Glomerular visceral epithelial cell (primary cell): Measurements from ENCODE around the gene SMAD3.

Experiments
- DNase-seq: peaks from one replicate; pipeline ENCODE4 v3.0.0-alpha.2; 2016; ENCODE audit errors: extremely low spot score

SMAD3 gene

DNA sequence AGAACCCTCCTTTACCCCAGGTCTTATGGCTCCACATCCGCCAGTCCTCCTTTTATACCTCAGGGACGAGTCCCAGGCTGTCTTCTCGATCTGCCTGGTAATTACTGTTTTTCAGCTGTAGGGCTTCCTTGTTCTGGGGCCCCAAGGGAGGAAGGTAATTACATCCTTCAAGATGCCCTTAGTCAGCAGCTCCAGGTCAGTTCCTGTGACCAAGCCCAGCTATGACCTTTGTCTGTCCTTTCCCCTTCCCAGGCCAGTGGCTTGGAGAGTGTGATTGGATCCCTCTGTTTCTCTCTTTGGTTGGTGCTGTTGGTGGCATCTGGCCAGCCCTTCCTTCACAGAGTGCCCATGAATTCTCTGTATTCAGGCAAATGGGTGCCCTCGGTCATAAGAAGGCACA is 96.5 kb downstream of the SMAD3 start:
- DNase-seq, result no peak

DNA sequence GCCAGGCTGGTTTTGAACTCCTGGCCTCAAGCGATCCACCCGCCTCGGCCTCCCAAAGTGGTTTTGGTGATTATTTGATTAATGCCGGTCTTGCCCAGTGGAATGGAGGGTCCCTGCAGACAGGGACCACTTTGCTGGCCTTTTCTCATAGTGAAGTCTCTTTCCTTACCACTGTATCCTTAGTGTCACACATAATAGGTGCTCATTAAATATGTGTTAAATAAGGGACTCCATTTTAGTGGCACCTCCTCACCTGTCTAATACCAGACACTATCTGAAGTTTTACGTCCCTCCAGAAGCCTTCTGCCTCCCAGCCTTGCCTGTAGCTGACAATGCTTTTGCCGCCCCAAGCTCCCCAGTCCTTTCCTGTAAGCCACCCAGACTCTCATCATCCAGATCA is 97.8 kb downstream of the SMAD3 start:
- DNase-seq, result no peak

DNA sequence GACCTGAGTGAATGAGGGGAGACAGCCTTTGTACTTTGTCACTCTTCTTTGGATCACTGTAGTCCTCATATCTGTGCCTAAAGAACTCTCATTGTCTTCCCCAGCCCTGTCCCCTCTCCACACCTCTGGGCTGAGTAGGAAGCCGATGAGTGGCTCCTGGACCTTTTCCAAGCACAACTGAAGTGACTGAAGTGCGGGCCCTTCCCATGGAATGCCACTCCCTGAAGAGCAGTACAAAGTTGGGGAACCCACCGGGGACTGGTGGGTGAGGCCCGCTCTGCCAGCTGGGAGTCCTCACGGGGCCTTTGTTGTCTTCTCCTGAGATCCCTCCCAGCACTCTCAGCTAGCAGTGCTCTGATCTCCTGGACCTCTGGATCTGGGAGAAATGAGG is 99.0 kb downstream of the SMAD3 start:
- DNase-seq, result no peak

DNA sequence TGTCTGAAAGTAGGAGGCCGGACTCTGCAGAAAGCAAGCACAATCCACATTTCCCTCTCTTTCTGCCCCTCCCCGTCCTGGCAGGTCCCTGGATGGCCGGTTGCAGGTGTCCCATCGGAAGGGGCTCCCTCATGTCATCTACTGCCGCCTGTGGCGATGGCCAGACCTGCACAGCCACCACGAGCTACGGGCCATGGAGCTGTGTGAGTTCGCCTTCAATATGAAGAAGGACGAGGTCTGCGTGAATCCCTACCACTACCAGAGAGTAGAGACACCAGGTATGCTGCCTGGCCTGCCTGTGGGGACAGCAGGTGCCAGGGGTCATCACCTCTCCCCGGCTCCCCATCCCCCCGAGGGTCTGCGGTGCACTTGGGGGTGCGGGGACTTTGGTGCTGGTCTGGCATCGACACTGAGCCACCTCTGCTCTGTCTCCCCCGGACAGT is 99.4 kb downstream of the SMAD3 start:
- no peak for DNase-seq

DNA sequence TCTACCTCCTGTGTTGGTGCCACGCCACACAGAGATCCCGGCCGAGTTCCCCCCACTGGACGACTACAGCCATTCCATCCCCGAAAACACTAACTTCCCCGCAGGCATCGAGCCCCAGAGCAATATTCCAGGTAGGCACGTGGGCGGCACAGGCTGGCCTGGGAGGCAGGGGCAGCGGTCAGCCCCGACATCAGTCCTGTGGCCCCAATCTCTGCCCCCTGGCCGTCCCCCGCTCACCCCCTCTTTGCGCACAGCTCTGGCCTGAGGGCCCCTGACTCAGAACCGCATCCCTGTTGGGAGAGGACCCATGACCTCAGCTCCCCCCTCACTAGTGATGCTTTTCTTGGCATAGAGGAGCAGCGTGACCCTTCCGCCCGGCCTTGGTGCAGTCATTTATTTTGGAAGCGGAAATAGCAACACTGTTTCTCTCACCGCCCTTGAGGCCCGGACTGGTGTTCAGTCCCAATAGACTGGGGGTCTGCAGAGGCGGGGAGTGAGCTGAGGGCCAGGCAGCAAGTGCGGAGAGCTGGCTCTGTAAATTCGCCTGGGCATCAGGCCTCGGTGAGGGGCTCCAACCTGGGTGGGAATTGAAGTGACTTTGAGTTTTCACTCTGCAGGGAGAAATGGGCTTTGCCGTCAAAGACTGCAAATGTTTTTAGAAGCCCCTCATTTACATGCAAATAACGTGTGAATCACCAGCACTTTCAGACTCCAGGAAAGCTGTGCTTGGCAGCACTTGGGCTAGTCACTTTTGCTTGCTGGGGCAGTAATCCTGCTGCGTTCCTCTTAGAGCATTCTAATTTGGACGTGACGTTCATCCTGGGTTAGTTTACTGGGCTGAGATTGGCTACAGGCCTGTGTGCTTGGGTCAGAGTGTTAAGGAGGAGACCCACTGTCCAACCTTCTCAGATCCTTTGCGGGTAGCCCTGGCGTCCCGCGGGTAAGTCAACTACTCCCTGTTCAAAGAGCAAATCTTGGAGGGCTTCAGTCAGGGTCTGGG is 100.2 kb downstream of the SMAD3 start:
- no peak for DNase-seq

DNA sequence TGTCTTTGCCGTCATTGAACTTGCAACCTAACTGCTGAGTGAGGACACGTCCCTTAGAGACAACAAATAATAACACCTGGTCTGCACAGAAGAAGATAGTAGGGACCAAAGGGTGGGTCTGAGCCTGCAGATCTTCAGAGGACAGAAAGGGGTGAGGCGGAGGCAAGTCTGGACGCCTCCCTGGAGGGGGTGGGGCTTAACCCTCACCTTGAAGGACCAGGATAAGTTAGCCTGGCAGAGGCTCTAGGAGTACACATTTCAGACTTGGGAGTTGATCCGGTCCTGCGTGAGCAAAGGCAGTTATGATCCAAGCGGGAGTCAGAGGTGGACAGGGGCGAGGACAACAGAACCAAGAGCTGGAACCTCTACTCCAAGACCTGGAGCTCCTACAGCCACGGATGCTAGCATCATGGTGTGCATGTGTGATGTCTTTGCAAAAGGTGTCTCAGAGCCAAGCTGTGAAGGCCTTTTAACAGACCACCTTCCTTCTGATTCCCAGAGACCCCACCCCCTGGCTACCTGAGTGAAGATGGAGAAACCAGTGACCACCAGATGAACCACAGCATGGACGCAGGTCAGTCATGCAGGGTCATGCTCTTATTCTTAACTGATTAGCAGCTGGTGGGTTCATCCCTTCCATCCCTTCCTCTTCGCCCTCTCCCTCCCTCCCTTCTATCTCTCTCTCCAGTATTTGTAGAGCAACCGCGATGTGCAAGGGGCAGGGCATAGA is 101.0 kb downstream of the SMAD3 start:
- DNase-seq, result no peak

DNA sequence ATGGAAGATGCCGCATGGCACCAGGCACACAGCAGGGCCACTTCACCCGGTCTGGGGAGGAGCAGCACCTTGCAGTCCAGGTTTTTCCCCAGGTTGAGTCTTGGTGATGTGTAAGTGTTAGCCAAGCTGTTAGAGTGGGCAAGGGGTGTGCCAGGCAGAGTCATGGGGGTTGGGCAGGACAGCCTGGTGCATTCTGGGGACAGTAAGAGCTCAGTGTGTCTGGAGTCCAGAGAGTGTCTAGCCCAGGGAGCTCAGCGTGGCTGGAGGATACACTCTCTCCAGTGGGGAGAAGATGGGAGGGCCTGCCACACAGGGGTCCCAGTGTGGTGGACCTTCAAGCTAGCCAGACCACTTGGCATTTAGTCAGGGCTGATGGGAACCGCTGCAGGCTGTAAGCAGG is 101.7 kb downstream of the SMAD3 start:
- DNase-seq, result no peak

DNA sequence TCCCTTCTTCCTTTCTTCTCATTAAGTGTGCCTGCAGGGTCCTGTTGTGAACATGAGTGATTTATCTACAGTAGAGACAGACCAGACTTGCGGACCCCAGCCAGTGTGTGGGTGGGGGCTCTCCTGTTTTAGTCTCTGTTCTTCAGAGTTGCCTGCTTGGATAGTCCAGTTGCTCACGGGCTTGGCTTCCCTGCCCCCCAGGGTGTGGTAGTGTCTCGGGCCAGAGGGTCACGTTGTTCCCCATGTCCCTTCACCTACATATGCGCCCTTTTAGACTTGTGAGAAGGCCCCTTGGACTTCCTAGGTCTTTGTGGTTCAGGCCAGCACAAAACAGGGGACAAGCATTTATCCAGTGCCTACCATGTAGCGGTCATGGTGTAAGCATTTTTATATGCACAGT is 103.3 kb downstream of the SMAD3 start:
- no peak for DNase-seq

DNA sequence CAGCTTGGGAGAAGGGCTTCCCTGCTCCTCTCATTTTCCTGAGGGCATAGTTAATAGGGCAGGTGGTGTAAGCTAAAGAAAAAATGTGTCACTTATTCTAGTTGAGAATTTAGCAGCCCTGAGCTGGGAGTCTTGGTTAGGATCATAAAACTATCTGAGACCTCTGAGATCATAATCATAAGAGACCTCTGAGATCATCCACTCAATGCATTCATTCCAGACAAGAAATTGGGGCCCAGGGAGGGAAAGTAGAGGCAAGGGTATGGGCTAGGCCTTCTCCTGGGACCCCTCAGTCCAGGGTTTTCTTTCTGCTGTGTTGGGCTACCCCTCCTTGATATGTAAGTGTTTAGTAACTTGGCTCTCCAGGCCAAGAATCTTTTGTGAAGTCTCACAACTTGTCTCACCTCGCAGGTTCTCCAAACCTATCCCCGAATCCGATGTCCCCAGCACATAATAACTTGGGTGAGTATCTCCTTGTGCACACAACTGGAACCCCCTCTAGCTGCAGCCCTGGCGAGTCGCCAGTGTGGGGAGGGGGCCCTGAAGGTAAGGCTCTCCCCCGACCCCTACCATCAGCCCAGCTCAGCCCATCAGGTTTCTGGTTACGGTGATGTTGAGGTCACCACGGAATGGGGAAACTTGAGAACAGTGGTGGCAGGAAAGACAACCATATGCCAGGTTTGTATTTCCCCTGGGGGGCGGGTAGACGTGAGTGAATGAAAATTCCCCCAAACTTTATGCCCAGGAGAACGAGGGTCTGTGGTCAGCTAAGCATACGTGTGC is 104.9 kb downstream of the SMAD3 start:
- no peak for DNase-seq

DNA sequence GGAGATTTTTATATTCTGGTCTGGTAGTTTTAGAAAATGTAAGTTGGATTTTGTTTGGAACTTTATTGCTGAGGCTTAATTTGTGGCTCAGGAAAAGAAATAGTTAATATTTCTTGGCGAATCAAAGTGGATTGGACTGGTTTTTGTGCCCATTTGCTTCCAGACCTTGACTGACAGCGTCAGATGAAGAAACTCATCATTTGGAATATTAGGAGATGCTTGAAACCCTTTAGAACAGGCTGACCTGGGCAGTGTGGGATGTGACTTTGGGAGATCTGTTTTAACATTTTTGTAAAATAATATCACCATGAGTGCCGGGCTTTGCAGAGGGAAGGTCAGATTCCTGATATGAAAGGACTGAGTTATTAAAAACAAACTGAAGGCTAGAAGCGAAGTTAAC is 106.1 kb downstream of the SMAD3 start:
- DNase-seq, result no peak

DNA sequence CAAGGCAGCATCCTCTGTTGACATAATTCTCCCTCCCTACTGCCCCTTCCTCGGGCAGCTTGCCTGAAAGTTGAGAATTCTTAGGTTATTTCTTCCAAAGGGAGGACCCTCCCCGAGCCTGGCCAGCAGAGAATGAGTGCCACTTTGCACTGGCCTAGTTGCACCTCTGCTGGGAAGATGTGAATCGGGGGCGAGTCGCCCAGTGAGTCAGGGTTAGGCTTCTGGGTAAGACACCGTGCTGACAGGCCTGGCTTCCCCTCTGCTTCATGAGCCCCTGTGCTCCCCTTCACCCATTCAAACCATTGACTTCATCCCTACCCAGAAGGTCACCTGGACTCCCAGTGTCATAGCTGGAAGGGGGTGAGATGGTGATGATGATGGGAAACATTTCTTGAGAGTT is 106.8 kb downstream of the SMAD3 start:
- no peak for DNase-seq

DNA sequence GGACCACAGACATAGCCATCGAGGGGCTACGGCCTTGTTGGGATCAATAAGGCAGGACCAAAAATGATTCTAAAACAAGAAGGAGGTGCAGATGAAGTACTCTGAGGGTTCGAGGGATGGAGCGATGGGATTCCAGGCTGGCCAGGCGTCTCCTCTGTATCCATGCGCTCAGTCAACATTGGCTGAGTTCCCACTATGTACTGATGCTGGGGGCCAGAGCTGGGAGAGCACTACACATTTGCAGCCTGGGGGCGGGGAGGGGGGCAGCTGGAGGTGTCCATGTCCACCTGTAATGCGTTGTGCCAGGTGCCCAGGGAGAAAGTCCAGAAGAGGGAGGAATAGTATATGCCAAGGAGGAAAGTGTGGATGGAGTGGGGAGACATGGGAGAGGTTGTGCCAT is 107.6 kb downstream of the SMAD3 start:
- no peak for DNase-seq

DNA sequence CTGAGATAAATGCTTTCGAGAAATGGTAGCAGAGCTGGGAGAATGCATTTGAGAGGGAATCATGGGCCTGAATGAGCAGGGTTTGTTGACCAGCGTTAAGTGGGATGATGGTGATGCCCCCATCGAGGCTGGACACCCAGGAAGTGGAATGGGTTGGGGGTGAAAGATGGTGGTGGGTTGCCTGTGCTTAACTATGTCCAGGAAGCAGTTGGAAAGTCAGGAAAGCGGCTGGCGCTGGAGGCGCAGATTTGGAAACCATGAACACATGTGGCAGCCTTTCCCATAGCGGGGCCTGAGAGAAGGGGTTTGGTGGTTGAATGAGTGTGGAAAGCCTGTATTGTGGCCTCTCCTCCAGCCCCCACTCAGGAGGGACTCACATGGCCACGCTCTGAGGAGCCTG is 108.4 kb downstream of the SMAD3 start:
- no peak for DNase-seq

DNA sequence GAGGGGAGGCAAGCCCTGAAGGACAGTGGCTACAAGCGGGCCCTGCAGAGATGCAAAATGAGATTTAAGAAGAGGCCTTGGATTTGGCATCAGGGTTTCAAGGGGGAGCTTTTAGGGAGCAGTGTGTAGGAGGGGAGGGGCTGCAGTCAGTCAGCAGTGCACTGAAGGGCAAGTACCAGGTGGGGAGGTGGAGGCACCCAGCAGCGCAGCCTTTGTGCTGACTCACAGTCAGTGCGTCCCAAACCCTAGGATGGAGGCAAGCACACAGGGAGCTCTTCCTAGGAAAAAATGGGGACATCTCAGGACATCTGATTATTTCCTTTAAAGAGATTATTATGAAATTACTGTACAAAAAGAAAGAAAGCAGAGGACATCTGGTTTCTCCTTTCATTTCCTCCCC is 109.0 kb downstream of the SMAD3 start:
- no peak for DNase-seq

DNA sequence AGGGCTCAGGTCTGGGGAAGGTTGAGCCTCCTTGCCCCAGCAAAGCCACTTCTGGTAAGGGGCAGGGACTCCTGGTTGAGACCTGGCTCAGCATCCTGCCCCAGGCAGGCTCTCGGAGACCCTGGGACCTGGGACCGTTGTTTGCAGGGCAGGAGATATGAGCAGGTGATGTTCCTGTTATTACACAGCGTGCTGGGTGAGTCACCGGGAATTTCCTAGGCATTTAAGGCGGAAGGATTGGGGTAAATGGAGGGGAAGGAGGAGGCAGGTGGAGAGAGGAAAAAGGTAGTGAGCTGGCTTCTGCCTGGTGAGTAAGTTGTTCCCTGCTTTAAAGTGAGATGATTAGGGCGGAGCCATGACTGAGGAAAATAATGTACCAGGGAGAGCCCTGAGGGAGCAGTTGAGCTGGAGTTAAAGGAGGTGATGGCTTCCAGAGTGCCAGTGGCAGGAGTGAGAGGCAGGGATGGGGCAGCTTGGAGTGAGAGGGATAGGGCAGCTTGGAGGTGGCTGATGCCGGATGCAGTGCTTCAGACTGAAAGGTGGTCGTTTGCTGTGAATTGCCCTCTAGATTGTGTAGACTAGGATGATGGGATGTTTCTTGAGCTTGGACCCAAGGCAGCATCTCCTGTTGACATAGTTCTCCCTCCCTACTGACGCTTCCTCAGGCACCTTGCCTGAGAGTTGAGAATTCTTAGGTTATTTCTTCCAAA is 109.6 kb downstream of the SMAD3 start:
- DNase-seq, result peak; percentile 91

DNA sequence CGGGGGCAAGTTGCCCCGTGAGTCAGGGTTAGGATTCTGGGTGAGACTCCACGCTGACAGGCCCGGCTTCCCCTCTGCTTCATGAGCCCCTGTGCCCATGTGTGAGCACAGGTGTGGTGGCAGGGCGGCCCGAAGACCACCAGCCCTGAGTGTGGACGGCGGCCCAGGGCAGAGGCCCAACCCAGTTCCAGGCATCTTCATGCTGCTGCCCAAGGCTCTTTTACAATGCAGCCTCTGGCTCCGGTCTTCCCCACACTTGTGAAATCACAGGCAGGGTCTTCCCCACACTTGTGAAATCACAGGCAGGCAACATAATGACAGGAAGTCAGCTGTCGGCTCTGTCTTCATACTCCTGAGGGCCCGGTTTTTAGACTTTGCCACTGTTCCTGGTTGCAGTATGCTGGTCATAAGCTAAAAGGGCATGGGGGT is 110.3 kb downstream of the SMAD3 start:
- DNase-seq, result peak; percentile 48

DNA sequence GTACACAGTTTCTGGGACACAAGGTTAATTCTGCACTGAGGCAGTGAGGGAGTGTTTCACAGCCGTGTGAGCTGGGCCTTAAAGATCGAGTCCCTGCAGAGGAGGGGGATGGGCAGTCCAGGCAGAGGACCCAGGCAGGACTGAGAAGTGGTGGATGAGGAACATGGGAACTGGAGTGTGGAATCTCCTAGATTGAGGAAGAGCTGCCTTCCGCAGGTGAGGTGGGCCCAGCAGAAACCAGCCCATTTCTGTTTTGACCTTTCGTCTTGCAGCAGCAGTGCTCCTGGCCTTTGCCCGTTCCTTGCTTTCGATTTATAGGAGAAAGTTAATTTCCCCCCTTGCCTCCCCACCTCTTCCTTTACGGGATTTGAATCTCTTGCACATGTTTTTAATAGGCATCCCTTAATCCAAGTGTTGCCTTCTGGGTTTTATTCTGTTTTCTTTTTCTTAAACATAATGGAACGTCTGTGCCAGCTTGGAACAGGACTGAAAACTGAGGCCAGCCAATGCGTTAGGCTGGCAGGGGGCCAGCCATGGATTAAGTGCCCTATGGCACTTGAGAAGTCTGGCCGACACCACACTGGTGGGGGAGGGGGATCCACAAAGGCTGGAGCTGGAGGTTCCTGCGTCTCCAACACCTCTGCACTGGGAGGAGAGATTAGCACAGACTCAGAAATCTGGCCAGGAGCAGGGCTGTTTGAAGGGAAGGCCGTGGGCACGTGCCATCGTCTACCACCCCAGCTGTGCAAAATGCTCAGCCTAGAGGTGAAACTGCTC is 111.0 kb downstream of the SMAD3 start:
- no peak for DNase-seq

DNA sequence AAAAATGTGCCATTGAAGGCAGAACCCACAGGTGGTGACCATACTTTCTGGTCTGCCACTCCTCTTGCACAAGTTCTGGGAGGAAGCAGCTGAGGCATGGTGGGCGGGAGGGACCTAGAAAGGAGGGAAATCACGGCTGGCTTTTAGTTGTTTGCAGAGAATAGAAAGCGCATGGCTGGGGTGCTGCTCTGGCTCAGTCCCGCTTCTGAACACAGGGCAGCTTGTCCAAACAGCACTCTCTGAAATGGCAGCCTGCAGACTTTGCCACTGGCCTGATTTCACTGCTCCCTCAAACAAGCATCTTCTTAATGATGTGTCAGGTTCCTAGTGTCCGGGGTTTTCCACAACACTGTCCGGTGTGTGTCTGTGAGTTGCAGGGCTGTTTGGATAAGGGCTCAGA is 112.3 kb downstream of the SMAD3 start:
- peak; percentile 40 for DNase-seq

DNA sequence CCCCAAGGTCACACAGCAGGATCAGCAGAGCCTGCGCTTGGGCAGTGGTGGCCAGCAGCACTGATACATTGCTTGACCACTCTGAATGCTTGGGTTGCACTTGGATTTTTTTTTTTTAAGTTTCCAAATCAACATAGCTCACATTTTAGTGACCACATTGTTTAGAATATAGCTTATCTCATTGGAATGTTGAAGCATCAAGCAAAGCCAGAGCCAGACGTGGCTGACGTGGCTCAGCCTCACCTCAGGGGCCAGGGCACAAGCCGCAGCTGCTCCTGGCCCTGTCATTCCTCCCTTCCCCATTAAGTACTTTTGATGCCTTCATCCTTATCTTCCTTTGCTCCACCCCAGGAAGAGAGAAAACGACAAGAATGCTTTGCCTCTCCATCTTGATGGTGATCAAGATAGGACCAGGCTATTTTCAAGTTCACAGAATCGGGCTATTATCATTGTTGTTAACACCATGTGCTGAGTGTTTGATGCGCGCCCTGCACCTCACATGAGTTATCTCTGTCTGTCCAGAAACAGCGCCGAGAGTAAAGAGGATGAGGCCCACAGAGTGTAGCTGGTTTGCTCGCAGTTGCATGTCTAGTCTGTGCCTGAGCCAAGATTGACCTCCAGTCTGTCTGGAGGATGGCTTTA is 113.3 kb downstream of the SMAD3 start:
- DNase-seq, result peak; percentile 97

DNA sequence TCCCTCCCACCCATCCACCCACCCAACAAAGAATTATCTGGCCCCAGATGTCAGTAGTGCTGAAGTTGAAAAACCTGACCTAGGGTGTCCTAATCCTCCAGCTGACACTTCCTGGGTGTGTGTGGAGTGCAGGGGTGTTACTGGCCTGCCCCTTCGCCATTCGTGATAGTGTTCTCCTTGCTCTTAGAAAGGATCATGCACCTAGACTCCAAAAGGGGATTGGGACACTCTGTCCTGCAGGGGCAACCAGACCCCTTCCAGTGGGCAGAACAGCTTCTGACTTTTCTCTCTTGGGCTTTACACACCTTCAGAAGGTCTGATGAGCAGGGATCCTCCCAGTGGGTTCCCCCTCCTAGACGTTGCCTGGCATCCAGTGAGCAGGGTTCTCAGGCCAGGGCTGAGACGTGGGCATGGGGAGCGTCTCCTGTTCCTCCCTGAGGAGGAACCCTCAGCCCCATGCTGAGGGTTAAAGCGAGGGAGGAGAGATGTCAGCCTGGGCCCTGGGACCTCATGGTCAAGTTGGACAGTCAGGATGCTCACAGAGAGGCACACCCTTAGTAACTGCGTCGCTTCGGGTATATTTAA is 114.1 kb downstream of the SMAD3 start:
- DNase-seq, result no peak
